Duodenal mucosa (tissue), 2 donors: Measurements from ENCODE around the gene GRIA3.

Experiments used
- H3K27ac ChIP-seq: one replicate; pipeline ENCODE4 v1.7.0; 2013; ENCODE audit warnings: low read depth, low read length
- H3K27me3 ChIP-seq, 2 donors: one replicate each; pipeline ENCODE4 v1.7.0; 2013; ENCODE audit warnings: low read length in 2 of 2, control low read depth in 1 of 2; ENCODE audit not compliant: insufficient read depth in 2 of 2, control insufficient read depth in 1 of 2
- H3K36me3 ChIP-seq, 2 donors: one replicate each; pipeline ENCODE4 v1.7.0; 2013; ENCODE audit warnings: low read length in 2 of 2, control low read depth in 1 of 2; ENCODE audit not compliant: insufficient read depth in 2 of 2, control insufficient read depth in 1 of 2
- H3K4me1 ChIP-seq, 2 donors: one replicate each; pipeline ENCODE4 v1.7.0; 2013; ENCODE audit warnings: low read length in 2 of 2, control low read depth in 1 of 2; ENCODE audit not compliant: insufficient read depth in 2 of 2, control insufficient read depth in 1 of 2
- H3K4me3 ChIP-seq, 2 donors: one replicate each; pipeline ENCODE4 v1.7.0; 2013; ENCODE audit warnings: low read length in 2 of 2, low read depth in 1 of 2
- H3K9ac ChIP-seq, 2 donors: one replicate each; pipeline ENCODE4 v1.7.0; 2013; ENCODE audit warnings: low read length in 2 of 2, low read depth in 1 of 2
- H3K9me3 ChIP-seq, 2 donors: one replicate each; pipeline ENCODE4 v1.7.0; 2013; ENCODE audit warnings: low read length in 2 of 2, control low read depth in 1 of 2; ENCODE audit not compliant: control insufficient read depth in 1 of 2

The GRIA3 gene

GRCh38 chrX:123217728-123218127, 33.6 kb downstream of the GRIA3 start:
- no peaks in the 10 kb centered on the region for H3K4me1 ChIP-seq
- H3K27ac ChIP-seq, result no peak overlapping the region
- no peaks in the 10 kb centered on the region for H3K9me3 ChIP-seq
- H3K4me3 ChIP-seq, result no peak overlapping the region
- no peaks in the 10 kb centered on the region for H3K36me3 ChIP-seq
- H3K27me3 ChIP-seq, result no peaks in the 10 kb centered on the region
- no peak overlapping the region for H3K9ac ChIP-seq

GRCh38 chrX:123219916-123220315, 35.8 kb downstream of the GRIA3 start:
- H3K9me3 ChIP-seq, result no peaks in the 10 kb centered on the region
- no peak overlapping the region for H3K27ac ChIP-seq
- no peak overlapping the region for H3K4me3 ChIP-seq
- H3K27me3 ChIP-seq, result no peaks in the 10 kb centered on the region
- H3K9ac ChIP-seq, result no peak overlapping the region
- no peaks in the 10 kb centered on the region for H3K4me1 ChIP-seq
- no peaks in the 10 kb centered on the region for H3K36me3 ChIP-seq

GRCh38 chrX:123222920-123223319, 38.8 kb downstream of the GRIA3 start:
- Histone ChIP-seq H3K36me3 (no peaks in the 10 kb centered on the region), H3K27ac (no peak overlapping the region), H3K4me3 (no peak overlapping the region)

GRCh38 chrX:123223409-123223808, 39.3 kb downstream of the GRIA3 start:
- H3K27ac ChIP-seq, result no peak overlapping the region
- H3K36me3 ChIP-seq, result no peaks in the 10 kb centered on the region
- no peaks in the 10 kb centered on the region for H3K9me3 ChIP-seq
- H3K27me3 ChIP-seq, result no peaks in the 10 kb centered on the region
- H3K9ac ChIP-seq, result no peak overlapping the region
- H3K4me1 ChIP-seq, result no peaks in the 10 kb centered on the region
- no peak overlapping the region for H3K4me3 ChIP-seq

More at GRCh38 chrX:123222920-123223319, 38.8 kb downstream of the GRIA3 start:
- Histone ChIP-seq H3K9ac (no peak overlapping the region), H3K9me3 (no peaks in the 10 kb centered on the region), H3K4me1 (no peaks in the 10 kb centered on the region), H3K27me3 (no peaks in the 10 kb centered on the region)

DNA sequence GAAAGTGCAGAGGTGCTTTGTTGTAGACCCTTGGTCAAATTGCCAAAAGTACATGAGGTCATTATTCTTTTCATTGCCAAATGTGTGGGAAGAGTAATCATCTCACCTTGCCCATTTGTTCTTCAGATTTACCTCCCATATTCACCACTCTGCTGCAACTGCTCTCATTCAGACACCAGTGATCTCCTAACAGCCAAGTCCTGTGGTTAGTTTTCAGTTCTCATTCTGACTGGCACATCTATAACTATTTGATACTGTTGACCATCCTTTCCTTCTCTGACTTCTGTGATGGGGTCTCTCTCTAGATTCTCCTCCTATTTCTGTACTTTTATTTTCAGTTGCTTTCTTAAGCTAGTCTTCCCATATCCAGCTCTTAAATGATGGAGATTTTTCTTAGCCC, 39.8 kb downstream of the GRIA3 start:
- Histone ChIP-seq H3K27me3 (no peaks in the 10 kb centered on the region), H3K4me3 (no peak overlapping the region), H3K27ac (no peak overlapping the region), H3K4me1 (no peaks in the 10 kb centered on the region), H3K36me3 (no peaks in the 10 kb centered on the region), H3K9ac (no peak overlapping the region), H3K9me3 (no peaks in the 10 kb centered on the region)

DNA sequence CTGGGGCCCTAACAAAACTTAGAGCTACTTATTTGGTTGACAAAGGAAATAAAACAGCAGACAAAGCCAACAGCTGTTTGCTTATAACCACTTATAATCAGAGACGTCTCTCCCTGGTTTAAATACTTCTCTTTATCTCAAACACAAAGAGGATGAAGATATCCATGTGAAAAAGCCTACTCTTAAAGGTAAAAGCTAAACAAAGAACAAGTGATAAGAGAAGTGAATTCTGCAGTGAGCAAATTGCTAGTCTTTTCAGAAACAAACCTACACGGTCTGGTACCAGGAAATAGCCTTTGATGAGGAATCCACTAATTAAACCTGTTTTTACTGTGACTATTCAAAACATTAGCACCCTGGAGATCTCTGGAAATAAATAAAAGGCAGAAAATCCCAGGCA, 46.7 kb downstream of the GRIA3 start:
- no peak overlapping the region for H3K9ac ChIP-seq
- no peaks in the 10 kb centered on the region for H3K4me1 ChIP-seq
- H3K36me3 ChIP-seq, result no peaks in the 10 kb centered on the region
- no peaks in the 10 kb centered on the region for H3K27me3 ChIP-seq
- no peak overlapping the region for H3K4me3 ChIP-seq
- no peaks in the 10 kb centered on the region for H3K9me3 ChIP-seq
- H3K27ac ChIP-seq, result no peak overlapping the region

GRCh38 chrX:123236859-123237258, 52.8 kb downstream of the GRIA3 start:
- no peak overlapping the region for H3K4me3 ChIP-seq
- no peak overlapping the region for H3K27ac ChIP-seq
- no peaks in the 10 kb centered on the region for H3K36me3 ChIP-seq
- no peaks in the 10 kb centered on the region for H3K9me3 ChIP-seq
- no peak overlapping the region for H3K9ac ChIP-seq
- no peaks in the 10 kb centered on the region for H3K4me1 ChIP-seq
- no peaks in the 10 kb centered on the region for H3K27me3 ChIP-seq

- H3K4me1 ChIP-seq, result no peaks in the 10 kb centered on the region
- H3K36me3 ChIP-seq, result no peaks in the 10 kb centered on the region
- H3K4me3 ChIP-seq, result no peak overlapping the region
- H3K27ac ChIP-seq, result no peak overlapping the region
- no peaks in the 10 kb centered on the region for H3K27me3 ChIP-seq
- H3K9me3 ChIP-seq, result no peaks in the 10 kb centered on the region
- no peak overlapping the region for H3K9ac ChIP-seq
Observed at GRCh38 chrX:123237271-123237670, 53.2 kb downstream of the GRIA3 start.

DNA sequence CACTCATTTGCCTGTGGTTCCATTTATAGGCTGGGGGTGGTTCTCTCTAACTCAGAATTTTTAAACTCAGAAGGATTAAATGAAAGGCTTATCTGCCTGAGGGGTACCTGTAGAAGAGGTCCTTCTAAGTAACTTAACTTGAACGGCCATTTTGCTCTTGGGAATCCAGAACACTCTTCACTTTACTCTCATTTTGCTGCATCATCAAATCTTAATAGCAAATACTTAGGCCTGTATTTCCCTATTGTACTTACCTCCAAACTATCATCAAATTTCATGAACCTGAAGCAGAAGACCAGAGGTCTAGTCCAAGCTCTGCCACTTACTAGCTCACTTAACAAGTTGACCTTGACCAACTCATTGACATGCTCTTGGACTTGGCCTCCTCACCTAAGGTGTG, 70.4 kb downstream of the GRIA3 start:
- H3K36me3 ChIP-seq, result no peaks in the 10 kb centered on the region
- H3K4me3 ChIP-seq, result no peak overlapping the region
- H3K27me3 ChIP-seq, result no peaks in the 10 kb centered on the region
- no peak overlapping the region for H3K9ac ChIP-seq
- H3K4me1 ChIP-seq, result no peaks in the 10 kb centered on the region
- no peak overlapping the region for H3K27ac ChIP-seq
- H3K9me3 ChIP-seq, result no peaks in the 10 kb centered on the region

DNA sequence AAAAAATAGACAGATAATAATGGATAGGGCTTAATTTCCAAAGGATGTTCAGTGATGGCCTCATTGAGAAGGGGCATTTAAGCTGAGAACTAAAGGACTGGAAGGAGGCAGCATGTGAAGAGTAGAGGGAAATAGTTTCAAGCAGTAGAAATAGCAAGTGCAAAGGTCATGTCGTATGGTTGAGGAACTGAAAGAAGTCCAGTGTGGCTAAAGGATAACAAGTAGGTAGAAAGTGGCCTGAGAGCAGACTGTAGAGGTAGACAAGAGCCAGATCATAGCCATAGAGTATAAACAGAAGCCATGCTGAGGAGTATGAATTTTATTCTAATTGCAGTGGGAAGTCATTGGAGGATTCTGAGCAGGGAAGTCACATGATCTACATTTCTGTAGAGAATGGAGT, 72.3 kb downstream of the GRIA3 start:
- Histone ChIP-seq H3K36me3 (no peaks in the 10 kb centered on the region), H3K27ac (no peak overlapping the region), H3K9me3 (no peaks in the 10 kb centered on the region), H3K9ac (no peak overlapping the region), H3K4me3 (no peak overlapping the region), H3K27me3 (no peaks in the 10 kb centered on the region), H3K4me1 (no peaks in the 10 kb centered on the region)

GRCh38 chrX:123260920-123261418, 76.9 kb downstream of the GRIA3 start:
- no peak overlapping the region for H3K9ac ChIP-seq
- no peaks in the 10 kb centered on the region for H3K9me3 ChIP-seq

More at GRCh38 chrX:123260920-123261418, 76.9 kb downstream of the GRIA3 start:
- no peak overlapping the region for H3K27ac ChIP-seq
- no peaks in the 10 kb centered on the region for H3K4me1 ChIP-seq
- no peak overlapping the region for H3K4me3 ChIP-seq
- H3K36me3 ChIP-seq, result no peaks in the 10 kb centered on the region
- H3K27me3 ChIP-seq, result no peaks in the 10 kb centered on the region
